ENCODE data around the gene SSTR1.

Gene SSTR1

GRCh38 chr14:38256533-38256840 lies 48.8 kb downstream of the SSTR1 start:
- Histone ChIP-seq H3K4me3 (ENCODE audit: low read length) (no peak overlapping the region), H3K36me3 (ENCODE audit: insufficient read depth, low read length) (no peaks in the 10 kb centered on the region), H3K27me3 (ENCODE audit: insufficient read depth, low read length) (peaks cover 43% of the 10 kb centered on the region), H2AFZ (ENCODE audit: low read depth, low read length) (no peak overlapping the region), H3K4me1 (ENCODE audit: insufficient read depth, low read length) (no peaks in the 10 kb centered on the region), H3K9me3 (ENCODE audit: low read length) (no peaks in the 10 kb centered on the region)

GRCh38 chr14:38257507-38257906 lies 49.8 kb downstream of the SSTR1 start:
- Histone ChIP-seq H3K36me3 (ENCODE audit: insufficient read depth, low read length) (no peaks in the 10 kb centered on the region), H3K27me3 (ENCODE audit: insufficient read depth, low read length) (peaks cover 43% of the 10 kb centered on the region), H2AFZ (ENCODE audit: low read depth, low read length) (no peak overlapping the region), H3K4me1 (ENCODE audit: insufficient read depth, low read length) (no peaks in the 10 kb centered on the region), H3K4me3 (ENCODE audit: low read length) (no peak overlapping the region), H3K9me3 (ENCODE audit: low read length) (no peaks in the 10 kb centered on the region)

- no peak overlapping the region for H3K4me3 ChIP-seq (ENCODE audit: low read length)
- H3K4me1 ChIP-seq (ENCODE audit: insufficient read depth, low read length), result no peaks in the 10 kb centered on the region
These were observed 53.9 kb downstream of the SSTR1 start for GRCh38 chr14:38261620-38262019.

More at GRCh38 chr14:38261620-38262019, 53.9 kb downstream of the SSTR1 start:
- H2AFZ ChIP-seq (ENCODE audit: low read depth, low read length), result no peak overlapping the region
- H3K36me3 ChIP-seq (ENCODE audit: insufficient read depth, low read length), result no peaks in the 10 kb centered on the region
- peaks cover 7% of the 10 kb centered on the region for H3K27me3 ChIP-seq (ENCODE audit: insufficient read depth, low read length)
- no peaks in the 10 kb centered on the region for H3K9me3 ChIP-seq (ENCODE audit: low read length)

All from neuron (in vitro differentiated cells).